Left lobe of liver (tissue), 2 donors: ENCODE measurements around the gene GCNT4. TPM values are rescaled to one million over a fixed set of nuclear protein-coding genes. Genes with fewer than 3 reads are reported as not detected.
A peak's percentile ranks its signal among the peaks of the same experiment; 100 is the strongest.

ENCODE experiments used
- ATAC-seq: fragments of 200-7000 bp; cut with Tn5 transposase; one replicate; pipeline ENCODE4 v1.9.1; 2020; ENCODE audit warnings: mild to moderate bottlenecking, moderate library complexity
- DNase-seq: peaks from one replicate; pipeline ENCODE4 v3.0.0-alpha.2; 2020; ENCODE audit warnings: low spot score
- total RNA-seq: library from RNA; stranded (reverse); gene quantifications from one replicate; pipeline ENCODE4 v1.2.1, GENCODE V29; 2021
- donor health status: DM: no; HTN: no; CAD: no; lungs with moderate emphysema.
- donor health status: DM: no; HTN: yes; CAD: no.

Gene GCNT4
- total RNA-seq, 1 donor from 2014 or later = 0.25 TPM

GRCh38 chr5:75053054-75053303 is 621 bp upstream of the GCNT4 start:
- ATAC-seq = no peak
- no peak for DNase-seq

DNA sequence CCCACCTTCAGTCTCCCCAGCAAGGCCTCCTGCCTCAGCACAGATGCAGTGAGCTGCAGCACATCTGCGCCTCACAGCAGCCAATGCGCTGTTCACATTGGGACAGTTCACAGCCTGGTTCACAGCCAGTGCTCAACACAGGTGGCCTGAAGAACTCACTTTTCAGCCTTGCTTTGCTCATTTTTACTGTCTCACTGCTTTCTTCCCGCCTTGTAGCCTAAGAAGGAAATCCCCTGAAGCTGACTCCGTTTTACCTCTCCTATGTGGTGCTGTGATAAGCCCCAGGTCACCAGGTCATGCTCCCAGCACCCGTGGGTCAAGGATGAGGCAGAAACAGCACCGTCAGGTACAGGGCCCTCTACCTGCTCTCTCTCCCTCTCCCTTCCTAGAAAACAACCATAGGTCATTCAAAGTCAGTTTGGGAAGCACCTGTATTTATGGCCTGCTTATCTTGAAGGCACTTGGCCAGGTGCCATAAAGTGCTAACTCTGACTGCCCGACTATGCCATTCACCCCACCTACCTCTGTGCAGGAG is 1.1 kb downstream of the GCNT4 start:
- no peak for DNase-seq
- ATAC-seq = no peak

GRCh38 chr5:75050415-75050814 is 1.9 kb downstream of the GCNT4 start:
- ATAC-seq = no peak
- no peak for DNase-seq

DNA sequence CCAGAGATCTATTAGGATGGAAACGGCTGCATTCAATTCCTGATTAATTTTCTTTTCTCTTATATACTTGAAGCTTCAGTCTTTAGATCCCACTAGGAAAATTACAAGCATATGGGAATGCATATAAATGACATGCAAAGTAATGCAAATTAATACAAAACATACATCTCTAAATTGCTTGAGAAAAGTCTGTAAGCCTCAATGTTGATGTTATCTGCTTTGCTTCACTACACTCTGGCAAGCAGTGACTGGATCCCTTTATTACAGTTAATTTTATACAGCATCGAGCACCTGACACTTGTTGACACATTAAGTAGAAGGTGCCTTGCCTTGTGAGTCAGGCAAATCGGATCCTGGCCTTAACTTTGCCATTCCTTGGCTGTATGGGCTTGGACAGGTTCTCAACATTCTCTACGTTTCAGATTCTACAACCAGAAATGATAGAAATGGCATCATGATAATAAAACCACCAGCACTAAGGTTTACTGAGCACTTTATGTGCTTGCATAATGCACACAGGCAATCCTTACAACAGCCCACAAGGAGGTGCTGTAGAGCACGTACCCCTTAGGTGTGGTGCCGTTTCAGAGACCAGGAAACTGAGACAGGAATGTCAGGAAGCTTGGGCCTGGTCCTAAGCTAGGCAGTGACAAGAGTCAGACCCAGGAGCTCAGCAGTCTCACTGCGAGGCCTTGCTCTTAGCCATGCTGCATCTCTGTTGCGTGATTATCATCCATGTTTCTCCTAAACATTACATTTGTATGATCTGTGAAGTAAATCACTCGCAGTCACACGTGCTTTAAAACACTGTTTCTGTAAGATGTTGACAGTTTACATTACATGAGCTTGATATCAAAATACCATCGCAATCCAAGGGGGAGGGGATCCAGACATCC is 2.7 kb downstream of the GCNT4 start:
- ATAC-seq = peak; percentile 53
- DNase-seq = peak; percentile 60

DNA sequence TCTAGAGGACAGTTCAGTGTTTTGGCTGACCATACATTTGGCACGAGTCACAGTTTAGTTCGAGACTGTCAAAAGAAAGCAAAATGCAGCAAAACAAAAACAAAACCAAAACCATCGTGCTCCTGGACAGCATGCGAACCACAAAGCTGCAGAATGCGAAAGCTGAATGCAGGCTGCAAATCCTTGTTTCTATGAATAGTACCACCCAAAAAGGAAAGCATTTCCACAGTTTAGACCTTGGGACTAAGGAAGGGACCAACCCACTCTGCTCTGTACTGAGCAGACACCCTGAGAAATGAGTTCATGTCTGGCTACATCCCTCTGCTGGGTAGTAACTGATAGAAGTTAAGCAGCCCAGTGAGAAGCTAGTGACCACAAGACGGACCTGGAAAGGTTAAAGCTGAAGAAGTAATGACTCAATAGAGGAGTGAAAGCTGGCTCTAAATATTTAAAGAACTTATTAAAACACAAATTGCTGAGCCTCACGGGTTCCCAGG is 3.9 kb downstream of the GCNT4 start:
- no peak for DNase-seq
- no peak for ATAC-seq

- no peak for ATAC-seq
- no peak for DNase-seq
Observed at GRCh38 chr5:75047356-75047755, 5.0 kb downstream of the GCNT4 start.

GRCh38 chr5:75046366-75047142 is 5.8 kb downstream of the GCNT4 start:
- ATAC-seq (no peak), DNase-seq (no peak)

DNA sequence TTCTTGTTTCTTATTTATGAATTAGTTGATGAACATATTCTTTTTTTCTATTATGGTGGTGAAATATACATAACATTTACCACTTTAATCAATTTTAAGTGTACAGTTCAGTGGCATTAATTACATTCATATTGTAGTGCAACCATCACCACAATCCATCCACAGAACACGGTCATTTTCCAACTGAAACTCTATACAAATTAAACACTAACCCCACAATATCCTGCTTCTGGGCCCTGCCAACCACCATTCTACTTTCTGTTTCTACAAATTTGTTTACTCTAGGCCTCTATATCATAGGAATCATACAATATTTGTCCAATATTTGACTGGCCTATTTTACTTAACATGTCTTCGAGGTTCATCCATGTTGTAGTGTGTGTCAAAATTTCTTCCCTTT is 7.3 kb downstream of the GCNT4 start:
- ATAC-seq = no peak
- DNase-seq = no peak

DNA sequence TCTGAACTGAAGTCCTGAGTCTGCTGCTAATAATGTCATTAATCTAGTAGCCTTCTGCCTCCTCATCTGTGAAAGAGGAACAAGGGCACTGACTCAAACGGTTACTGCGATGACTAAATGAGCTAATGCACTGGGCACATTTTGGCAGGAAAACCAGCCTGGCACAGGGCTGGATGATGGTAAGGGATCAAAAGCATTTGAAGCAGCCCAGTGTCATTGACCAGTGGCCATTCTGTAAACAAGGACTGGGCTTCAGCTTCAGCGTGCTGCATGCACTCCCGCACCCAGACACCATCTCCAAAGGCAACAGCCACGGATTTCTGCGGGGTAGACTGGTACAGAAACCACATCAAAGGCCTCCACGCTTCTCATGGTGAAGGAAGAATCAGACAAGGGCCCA is 8.0 kb downstream of the GCNT4 start:
- DNase-seq (peak; percentile 87), ATAC-seq (peak; percentile 99)

DNA sequence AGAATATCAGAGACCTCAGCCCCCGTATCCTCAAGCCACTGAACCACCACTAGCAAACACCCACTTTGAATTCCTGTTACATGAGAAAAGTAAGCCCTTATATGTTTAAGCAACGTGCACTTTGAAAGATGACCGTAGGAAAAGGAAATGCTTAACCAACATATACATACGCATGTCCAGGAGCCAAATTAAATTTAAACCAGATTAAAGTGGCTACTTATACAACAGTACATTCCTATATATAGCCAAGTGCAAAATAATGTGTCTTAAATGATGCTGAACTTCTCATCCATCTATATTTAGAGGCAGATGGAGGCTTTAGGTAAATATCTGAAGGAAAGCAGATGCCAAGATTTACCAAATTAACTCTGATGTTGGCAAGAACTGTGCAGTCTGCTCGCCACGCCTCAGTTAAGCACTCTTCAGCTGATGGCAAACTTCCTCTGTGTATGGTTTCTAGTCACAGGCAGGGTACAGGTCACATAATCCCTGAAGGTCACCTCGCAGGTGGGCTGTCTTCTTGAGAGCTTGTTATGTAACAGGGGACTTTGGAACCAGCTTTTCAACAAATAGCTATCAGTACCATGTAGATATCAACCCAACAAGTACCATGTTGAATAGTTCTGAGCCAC is 8.6 kb downstream of the GCNT4 start:
- DNase-seq (no peak), ATAC-seq (no peak)

DNA sequence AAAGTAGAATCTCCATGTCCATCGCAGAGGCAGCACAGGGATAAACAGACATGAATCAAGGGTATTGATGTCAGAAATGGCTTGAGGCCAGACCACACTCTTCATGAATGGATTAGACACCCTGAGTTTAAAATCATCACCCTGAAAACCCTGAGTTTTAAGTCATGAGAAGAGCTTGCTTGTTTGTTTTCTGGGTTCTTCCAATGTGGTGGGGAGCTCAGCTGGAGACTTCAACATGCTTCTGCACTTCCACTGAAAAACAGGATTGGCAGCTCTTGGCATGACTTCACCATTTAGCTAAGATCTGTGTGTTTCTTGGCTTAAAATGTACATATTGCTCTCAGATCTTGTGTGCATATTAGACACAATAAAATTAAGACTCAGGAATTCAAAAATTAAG is 9.8 kb downstream of the GCNT4 start:
- ATAC-seq (no peak), DNase-seq (no peak)

- no peak for DNase-seq
- ATAC-seq = no peak
Observed at GRCh38 chr5:75040973-75041372, 11.4 kb downstream of the GCNT4 start.

DNA sequence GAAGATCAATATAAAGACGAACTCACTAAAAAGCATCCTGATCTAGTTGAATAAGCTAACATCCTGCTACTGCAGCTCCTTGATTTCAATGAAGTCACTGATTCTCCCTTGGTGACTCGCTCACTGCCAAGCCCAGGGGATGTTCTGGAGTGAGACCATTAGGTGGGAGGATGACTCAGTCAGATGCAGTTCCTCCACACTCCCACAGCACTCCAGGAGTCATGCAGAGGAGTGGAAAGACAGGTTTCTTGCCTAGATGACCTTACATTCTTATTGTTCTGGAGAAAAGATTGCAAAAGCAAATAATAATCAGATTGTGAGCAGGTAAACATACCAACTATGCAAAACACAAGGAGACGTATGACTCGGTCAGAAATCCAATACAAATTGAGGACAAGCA is 15.3 kb downstream of the GCNT4 start:
- no peak for DNase-seq
- no peak for ATAC-seq

GRCh38 chr5:75034137-75034739 is 18.1 kb downstream of the GCNT4 start:
- ATAC-seq = no peak
- DNase-seq = no peak

GRCh38 chr5:75031366-75031765 is 21.0 kb downstream of the GCNT4 start:
- no peak for ATAC-seq
- no peak for DNase-seq

DNA sequence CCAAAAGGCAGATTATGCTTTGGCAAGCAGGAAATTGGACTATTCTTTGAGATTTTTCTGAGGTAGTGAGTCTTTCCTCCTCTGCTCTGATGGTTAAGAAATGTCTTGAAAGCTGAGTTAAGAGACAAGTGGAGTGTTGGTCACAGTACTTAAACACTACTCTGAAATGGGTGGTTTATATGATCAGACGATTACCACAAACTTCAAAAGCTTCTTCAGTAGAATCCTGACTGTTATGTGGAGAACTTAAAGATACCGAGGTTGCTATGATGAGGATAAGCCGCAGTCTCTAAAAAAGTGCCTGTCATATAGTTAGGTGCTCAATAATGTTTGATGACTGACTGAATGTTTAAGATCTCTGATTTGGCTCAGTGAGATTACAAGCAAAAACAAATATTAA is 24.3 kb downstream of the GCNT4 start:
- DNase-seq (no peak), ATAC-seq (no peak)

- ATAC-seq (no peak), DNase-seq (no peak)
Observed at GRCh38 chr5:75023368-75024159, 28.8 kb downstream of the GCNT4 start.

DNA sequence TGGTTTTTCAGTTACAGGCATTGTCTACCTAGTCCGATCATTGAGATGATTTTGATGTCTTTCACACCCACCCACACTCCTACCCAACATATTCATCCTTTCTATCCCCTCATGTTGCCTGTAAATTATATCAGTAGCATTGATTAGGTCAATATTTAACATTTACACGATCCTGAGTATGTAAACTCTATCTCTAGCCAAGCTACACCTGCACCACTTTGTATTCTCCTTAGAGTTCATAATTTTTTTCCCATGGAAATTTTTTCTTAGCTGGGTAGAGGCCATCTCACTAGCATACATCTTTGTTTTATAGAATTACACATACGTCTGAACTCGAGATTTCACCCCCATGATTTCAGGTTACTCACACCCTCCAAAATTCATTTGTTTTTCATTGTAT is 30.6 kb downstream of the GCNT4 start:
- DNase-seq (no peak), ATAC-seq (no peak)

DNA sequence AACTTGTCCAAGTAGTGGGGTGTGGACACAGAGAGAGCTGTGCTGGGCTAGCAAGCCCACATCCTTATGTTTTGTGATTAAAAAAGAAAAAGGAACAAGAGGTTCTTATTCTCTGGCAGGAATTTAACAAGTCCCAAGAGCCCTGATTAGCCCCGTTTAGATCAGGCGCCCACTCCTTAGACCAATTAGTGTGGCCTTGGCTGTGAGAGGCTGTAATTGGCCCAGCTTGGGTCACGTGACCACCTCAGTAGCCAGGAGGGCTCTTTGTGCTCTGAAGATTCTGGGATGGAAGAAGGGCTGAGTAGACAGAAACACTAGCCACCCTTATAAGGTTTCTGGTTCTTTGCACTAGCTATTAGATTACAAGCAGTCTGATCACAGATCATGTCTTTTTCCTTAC is 31.1 kb downstream of the GCNT4 start:
- no peak for ATAC-seq

DNA sequence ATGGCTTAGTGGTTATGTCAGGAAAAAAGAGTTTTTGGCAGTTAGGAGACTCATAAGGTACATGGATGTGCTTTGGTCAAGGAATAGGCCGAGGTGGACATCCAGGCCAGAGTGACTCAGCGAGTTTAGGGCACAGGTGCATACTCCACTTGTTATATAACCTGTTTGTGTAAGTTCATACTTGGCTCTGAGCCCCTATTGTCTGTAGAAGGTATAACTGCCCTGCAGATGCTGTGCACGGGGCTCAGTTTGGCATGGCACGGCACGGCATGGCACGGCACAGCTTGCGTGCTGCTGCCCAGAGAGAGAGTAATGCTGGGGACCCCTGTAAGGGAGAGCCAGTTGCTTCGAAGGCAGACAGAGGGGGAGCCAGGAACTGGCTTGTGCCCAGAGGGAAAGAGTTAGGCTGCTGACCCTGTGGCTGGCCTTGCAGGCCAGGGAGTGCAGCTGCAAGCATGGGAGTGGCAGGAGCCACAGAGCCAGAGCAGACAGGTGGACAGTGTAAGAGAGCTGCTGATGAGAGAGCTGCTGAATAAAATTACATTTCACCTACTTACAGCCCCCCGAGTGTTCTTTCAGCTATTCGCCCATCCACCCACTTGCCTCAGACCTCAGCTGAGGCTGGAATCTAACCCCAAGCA is 32.2 kb downstream of the GCNT4 start:
- ATAC-seq = peak; percentile 36
- no peak for DNase-seq

More for the DNA sequence above, 31.1 kb downstream of the GCNT4 start:
- no peak for DNase-seq
